ENCODE measurements around the gene AHCYL1. TPM values are rescaled to one million over a fixed set of nuclear protein-coding genes. Genes with fewer than 3 reads are reported as not detected.

Gene AHCYL1
- total RNA-seq, 1 experiment from 2014 or later, result 89.6 TPM

GRCh38 chr1:110055493-110056284 lies 71.1 kb downstream of the AHCYL1 start:
- intact Hi-C loops (cut with micrococcal nuclease; ENCODE audit: unreplicated experiment), result no loop called here
- TF ChIP-seq, protein P1, sequence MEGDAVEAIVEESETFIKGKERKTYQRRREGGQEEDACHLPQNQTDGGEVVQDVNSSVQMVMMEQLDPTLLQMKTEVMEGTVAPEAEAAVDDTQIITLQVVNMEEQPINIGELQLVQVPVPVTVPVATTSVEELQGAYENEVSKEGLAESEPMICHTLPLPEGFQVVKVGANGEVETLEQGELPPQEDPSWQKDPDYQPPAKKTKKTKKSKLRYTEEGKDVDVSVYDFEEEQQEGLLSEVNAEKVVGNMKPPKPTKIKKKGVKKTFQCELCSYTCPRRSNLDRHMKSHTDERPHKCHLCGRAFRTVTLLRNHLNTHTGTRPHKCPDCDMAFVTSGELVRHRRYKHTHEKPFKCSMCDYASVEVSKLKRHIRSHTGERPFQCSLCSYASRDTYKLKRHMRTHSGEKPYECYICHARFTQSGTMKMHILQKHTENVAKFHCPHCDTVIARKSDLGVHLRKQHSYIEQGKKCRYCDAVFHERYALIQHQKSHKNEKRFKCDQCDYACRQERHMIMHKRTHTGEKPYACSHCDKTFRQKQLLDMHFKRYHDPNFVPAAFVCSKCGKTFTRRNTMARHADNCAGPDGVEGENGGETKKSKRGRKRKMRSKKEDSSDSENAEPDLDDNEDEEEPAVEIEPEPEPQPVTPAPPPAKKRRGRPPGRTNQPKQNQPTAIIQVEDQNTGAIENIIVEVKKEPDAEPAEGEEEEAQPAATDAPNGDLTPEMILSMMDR (conservative IDR thresholded peaks at IDR 0.05; ENCODE audit: low read depth, low read length), result no peak
- no peak for TF ChIP-seq EZH2 (IDR thresholded peaks at IDR 0.05; ENCODE audit: borderline replicate concordance, low read depth, low read length, poor library complexity, severe bottlenecking)
- ChIA-PET CTCF (no interaction called here), POLR2A (ENCODE audit: low non-redundant PET) (no interaction called here)
- Histone ChIP-seq H3K36me3 (ENCODE audit: insufficient read depth, low read length, poor library complexity, severe bottlenecking) (peaks cover 53% of the 10 kb centered on the region), H3K9me3 (ENCODE audit: low read depth, low read length, poor library complexity, severe bottlenecking) (no peaks in the 10 kb centered on the region), H3K4me1 (ENCODE audit: insufficient read depth, low read length, poor library complexity, severe bottlenecking) (no peaks in the 10 kb centered on the region), H3K27me3 (replicated peaks; ENCODE audit: insufficient read depth, low read depth, low read length, poor library complexity) (no peaks in the 10 kb centered on the region), H3K4me3 (ENCODE audit: low read depth, low read length, poor library complexity, severe bottlenecking) (no peak overlapping the region), H3K27ac (ENCODE audit: low read depth, low read length, poor library complexity, severe bottlenecking) (no peak overlapping the region)
- no TSS peak for BruUV-seq (replicated peaks)
- DNase-seq (ENCODE audit: low spot score), result no peak

DNA sequence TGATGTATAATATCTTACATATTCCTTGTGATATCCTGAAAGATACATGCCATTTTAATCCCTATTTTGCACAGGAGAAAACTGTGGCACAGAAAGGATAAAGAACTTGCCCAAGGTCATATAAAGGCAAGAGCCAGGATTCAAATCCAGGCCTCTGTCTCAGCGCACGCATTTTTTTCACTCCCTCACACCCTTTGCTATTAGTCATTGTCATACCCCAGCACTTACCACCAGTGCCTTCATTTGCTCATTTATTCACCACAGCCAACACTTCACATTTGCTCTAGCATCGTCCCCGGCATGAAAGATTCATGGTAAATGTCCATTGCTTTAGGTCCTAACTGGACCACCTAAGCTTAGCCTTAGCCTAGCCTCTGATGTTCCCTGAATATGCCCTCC lies 71.7 kb downstream of the AHCYL1 start:
- intact Hi-C loops (cut with micrococcal nuclease; ENCODE audit: unreplicated experiment), result no loop called here
- BruUV-seq (replicated peaks), result no TSS peak
- H3K4me3 ChIP-seq (ENCODE audit: low read depth, low read length, poor library complexity, severe bottlenecking), result no peak overlapping the region
- no peaks in the 10 kb centered on the region for H3K9me3 ChIP-seq (ENCODE audit: low read depth, low read length, poor library complexity, severe bottlenecking)
- ChIA-PET POLR2A (ENCODE audit: low non-redundant PET) (no interaction called here), CTCF (no interaction called here)
- no peaks in the 10 kb centered on the region for H3K4me1 ChIP-seq (ENCODE audit: insufficient read depth, low read length, poor library complexity, severe bottlenecking)
- no peaks in the 10 kb centered on the region for H3K27me3 ChIP-seq (replicated peaks; ENCODE audit: insufficient read depth, low read depth, low read length, poor library complexity)
- H3K27ac ChIP-seq (ENCODE audit: low read depth, low read length, poor library complexity, severe bottlenecking), result no peak overlapping the region
- H3K36me3 ChIP-seq (ENCODE audit: insufficient read depth, low read length, poor library complexity, severe bottlenecking), result peaks cover 47% of the 10 kb centered on the region
- no peak for DNase-seq (ENCODE audit: low spot score)
- TF ChIP-seq, protein P1 (conservative IDR thresholded peaks at IDR 0.05; ENCODE audit: low read depth, low read length), result no peak
- no peak for TF ChIP-seq EZH2 (IDR thresholded peaks at IDR 0.05; ENCODE audit: borderline replicate concordance, low read depth, low read length, poor library complexity, severe bottlenecking)

DNA sequence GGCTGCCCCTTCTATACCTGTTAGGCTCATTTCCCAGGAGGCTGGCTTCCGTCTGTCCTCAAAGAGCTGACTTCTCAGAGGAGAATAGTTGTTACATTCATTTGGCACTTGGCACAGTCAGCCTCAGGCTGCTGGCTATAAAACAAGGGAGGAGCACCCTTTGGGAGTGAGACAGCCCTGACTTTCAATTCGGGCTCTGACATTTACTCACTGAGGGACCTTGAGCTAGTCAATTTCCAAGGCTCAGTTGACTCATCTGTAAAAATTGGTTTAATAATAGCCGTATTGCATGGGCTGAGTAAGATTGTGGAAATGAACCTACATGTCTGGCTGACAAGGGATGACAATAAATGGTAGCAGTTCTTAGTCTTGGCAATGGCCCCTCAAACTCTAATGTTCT lies 72.2 kb downstream of the AHCYL1 start:
- Histone ChIP-seq H3K27ac (ENCODE audit: low read depth, low read length, poor library complexity, severe bottlenecking) (no peak overlapping the region), H3K4me3 (ENCODE audit: low read depth, low read length, poor library complexity, severe bottlenecking) (no peak overlapping the region), H3K36me3 (ENCODE audit: insufficient read depth, low read length, poor library complexity, severe bottlenecking) (peaks cover 47% of the 10 kb centered on the region), H3K4me1 (ENCODE audit: insufficient read depth, low read length, poor library complexity, severe bottlenecking) (no peaks in the 10 kb centered on the region), H3K9me3 (ENCODE audit: low read depth, low read length, poor library complexity, severe bottlenecking) (no peaks in the 10 kb centered on the region), H3K27me3 (replicated peaks; ENCODE audit: insufficient read depth, low read depth, low read length, poor library complexity) (no peaks in the 10 kb centered on the region)
- POLR2A ChIA-PET (ENCODE audit: low non-redundant PET), result no interaction called here
- intact Hi-C loops (cut with micrococcal nuclease; ENCODE audit: unreplicated experiment), result no loop called here
- CTCF ChIA-PET, result no interaction called here
- BruUV-seq (replicated peaks), result no TSS peak
- DNase-seq (ENCODE audit: low spot score), result no peak
- TF ChIP-seq, protein P1 (conservative IDR thresholded peaks at IDR 0.05; ENCODE audit: low read depth, low read length), result no peak
- no peak for TF ChIP-seq EZH2 (IDR thresholded peaks at IDR 0.05; ENCODE audit: borderline replicate concordance, low read depth, low read length, poor library complexity, severe bottlenecking)

Measured in A673 (cell line).